AG10803 (cell line): ENCODE data around the gene BEST1.

Experiments
- DNase-seq: peaks from one replicate; pipeline ENCODE4 v3.0.0; 2010; ENCODE audit warnings: low read depth
- H3K4me3 ChIP-seq: 2 replicates; pipeline ENCODE4 v1.5.1; 2011; ENCODE audit warnings: mild to moderate bottlenecking, low read length, control low read depth
- CTCF ChIP-seq: conservative IDR thresholded peaks from 2 replicates; pipeline ENCODE4 v1.5.1; 2011; ENCODE audit warnings: mild to moderate bottlenecking, low read length, control low read depth, inconsistent platforms

The BEST1 gene

GRCh38 chr11:61966734-61967115 is 16.6 kb downstream of the BEST1 start:
- DNase-seq: peak; percentile 42
- no peak for TF ChIP-seq CTCF
- H3K4me3 ChIP-seq: peak overlapping the region; percentile 83

GRCh38 chr11:61967116-61967923 is 17.2 kb downstream of the BEST1 start, which contains the start of gene FTH1:
TSS of gene FTH1 (minus strand) at chr11:61967634. CDS start at chr11:61967425, 209 bp downstream.
- peak; percentile 92 for DNase-seq
- no peak for TF ChIP-seq CTCF
- H3K4me3 ChIP-seq: peak within 1 kb of the TSS; percentile 83

GRCh38 chr11:61967924-61968757 is 18.0 kb downstream of the BEST1 start:
- TF ChIP-seq CTCF: no peak
- peak; percentile 36 for DNase-seq
- peak overlapping the region; percentile 82 for H3K4me3 ChIP-seq

GRCh38 chr11:61968758-61969390 is 18.7 kb downstream of the BEST1 start:
- TF ChIP-seq CTCF: no peak
- DNase-seq: no peak

GRCh38 chr11:61969391-61969758 is 19.2 kb downstream of the BEST1 start:
- no peak overlapping the region for H3K4me3 ChIP-seq
- no peak for DNase-seq
- TF ChIP-seq CTCF: no peak

More at GRCh38 chr11:61968758-61969390, 18.7 kb downstream of the BEST1 start:
- peak overlapping the region; percentile 82 for H3K4me3 ChIP-seq

GRCh38 chr11:61969838-61970662 is 19.9 kb downstream of the BEST1 start:
- peak; percentile 91 for DNase-seq
- no peak for TF ChIP-seq CTCF
- H3K4me3 ChIP-seq: 0 out of 2 replicates have a peak overlapping the region, but pooled peaks have one; percentile 2
